GM21381 (cell line): ENCODE measurements around the gene ZBTB9.

Experiments used
- ATAC-seq: cut with Tn5 transposase; IDR thresholded peaks from one replicate; pipeline ENCODE4 v1.9.1; 2021; ENCODE audit warnings: mild to moderate bottlenecking, moderate library complexity; ENCODE audit not compliant: unreplicated experiment

Gene ZBTB9

DNA sequence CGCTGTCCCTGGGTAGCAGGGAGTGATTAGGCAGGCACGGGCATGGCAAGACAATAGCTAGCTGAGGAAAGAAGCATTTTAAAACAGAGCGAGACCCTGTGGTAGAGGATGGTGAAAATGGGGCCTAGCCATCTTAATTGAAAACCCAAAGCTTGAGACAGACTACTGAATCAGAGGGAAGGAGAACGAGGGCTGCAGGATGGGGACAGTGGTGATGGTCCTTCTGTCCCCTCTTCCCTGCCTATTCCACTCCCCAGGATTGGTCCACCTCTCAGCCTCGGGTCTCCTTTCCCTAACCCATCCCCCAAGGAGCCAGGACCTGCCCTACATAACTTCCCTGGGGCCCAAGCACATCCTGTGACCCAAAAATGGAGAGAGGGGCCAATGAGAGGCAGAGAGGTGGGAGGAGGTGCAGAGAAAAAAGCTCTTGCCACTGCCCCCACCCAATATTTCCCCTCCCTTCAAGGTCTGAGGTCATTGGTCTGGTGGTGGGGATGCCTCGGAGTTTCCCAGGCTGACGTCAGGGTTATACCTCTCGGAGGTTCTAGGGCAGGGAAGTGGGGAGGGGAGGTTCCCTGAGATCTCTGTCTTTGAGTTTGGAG is 35.6 kb upstream of the ZBTB9 start:
- no peak for ATAC-seq

GRCh38 chr6:33419580-33420490 is 34.5 kb upstream of the ZBTB9 start, which contains the start of gene SYNGAP1:
SYNGAP1 (plus strand) TSS chr6:33420065; CDS start chr6:33420265, 200 bp downstream.
- ATAC-seq = no peak

GRCh38 chr6:33420491-33421343 is 33.7 kb upstream of the ZBTB9 start:
- ATAC-seq = no peak

DNA sequence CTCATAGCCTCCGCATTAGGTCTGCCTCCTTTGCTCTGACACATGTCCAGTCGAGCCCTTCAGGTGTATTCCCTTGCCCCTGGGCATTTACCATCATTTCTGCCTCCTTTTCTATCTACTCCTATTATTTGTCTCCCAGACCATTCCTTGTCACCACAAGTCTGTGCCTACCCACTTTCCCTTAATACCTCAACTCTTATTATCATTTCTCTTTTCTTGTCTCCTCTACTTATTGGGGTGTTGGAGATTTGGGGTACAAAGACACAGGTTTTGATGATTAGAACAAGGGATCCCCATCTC is 33.1 kb upstream of the ZBTB9 start:
- no peak for ATAC-seq

GRCh38 chr6:33423777-33424176 is 30.6 kb upstream of the ZBTB9 start:
- ATAC-seq = no peak

GRCh38 chr6:33424855-33425667 is 29.3 kb upstream of the ZBTB9 start:
- ATAC-seq = no peak

DNA sequence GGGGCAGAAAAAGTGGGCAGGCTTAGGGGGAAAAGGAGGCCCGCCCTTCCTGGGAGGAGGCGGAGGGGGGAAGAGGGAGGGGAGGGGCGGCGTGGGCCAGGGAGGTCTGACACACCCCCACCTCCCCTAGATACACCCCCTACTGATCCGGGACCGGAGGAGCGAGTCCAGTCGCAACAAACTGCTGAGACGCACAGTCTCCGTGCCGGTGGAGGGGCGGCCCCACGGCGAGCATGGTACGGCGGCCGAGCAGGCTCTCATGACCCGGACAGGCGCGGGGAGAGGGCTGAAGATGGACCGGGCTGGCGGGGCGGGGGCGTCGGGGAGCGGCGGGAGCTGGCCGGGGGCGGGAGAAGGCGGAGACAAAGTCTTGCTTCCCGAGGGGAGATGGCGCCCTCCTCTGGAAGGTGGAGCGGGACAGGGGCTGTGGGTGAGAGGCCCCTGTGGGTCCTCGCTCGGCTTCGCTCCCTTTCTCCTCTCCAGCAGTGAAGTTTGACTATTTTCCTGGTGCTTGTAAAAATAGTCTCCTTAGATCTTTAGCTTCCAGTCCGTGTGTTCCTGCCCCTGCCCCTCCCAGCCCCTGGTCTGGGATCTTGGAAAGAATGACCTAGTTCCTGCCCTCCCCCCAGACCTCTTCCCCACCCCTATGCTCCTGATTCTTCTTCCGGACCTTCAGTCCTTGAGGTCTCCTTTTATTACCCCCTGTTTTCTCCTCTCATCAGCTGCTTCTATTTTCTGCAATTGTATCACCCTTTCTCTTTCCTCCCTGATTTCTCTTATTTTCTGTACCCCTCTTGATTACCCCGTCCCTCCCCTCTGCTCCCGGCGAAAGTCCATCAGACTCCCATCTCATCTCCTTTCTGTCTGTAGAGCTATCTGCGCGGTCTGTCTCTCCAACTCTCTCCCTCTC is 28.5 kb upstream of the ZBTB9 start:
- peak; percentile 34 for ATAC-seq

- ATAC-seq = no peak
These were observed 27.5 kb upstream of the ZBTB9 start for GRCh38 chr6:33426590-33427511.

DNA sequence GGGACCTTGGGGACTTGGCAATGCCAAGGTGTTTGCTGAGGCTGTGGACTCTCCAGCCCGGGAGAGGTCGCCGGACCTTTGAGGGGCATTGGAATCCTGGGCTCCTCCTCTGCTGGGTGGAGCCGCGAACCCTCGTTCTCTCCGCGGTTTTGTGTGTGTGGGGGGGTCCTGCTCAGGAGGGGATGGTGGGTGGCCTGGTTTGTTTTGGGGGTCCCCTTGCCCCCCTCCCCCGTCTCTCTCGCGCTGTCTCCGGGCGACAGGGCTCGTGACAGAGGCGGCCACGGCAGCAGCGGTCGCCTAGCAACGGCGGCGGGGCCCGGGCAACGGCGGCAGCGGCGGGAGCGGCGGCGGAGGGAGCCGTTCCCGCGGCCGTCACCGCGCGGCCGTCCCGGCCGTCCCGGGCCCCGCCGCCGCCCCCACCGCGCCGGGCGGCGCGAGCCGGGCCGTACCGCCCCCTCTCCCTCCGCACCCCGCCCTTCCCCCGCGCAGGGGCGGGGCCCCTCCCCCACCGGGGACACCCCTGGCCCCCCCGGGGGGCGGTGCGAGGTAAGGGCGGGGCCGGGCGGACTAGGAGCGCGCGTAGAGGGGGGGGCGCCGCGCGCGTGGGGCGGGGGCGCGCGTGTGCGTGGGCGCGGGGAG is 26.7 kb upstream of the ZBTB9 start:
- ATAC-seq = no peak

DNA sequence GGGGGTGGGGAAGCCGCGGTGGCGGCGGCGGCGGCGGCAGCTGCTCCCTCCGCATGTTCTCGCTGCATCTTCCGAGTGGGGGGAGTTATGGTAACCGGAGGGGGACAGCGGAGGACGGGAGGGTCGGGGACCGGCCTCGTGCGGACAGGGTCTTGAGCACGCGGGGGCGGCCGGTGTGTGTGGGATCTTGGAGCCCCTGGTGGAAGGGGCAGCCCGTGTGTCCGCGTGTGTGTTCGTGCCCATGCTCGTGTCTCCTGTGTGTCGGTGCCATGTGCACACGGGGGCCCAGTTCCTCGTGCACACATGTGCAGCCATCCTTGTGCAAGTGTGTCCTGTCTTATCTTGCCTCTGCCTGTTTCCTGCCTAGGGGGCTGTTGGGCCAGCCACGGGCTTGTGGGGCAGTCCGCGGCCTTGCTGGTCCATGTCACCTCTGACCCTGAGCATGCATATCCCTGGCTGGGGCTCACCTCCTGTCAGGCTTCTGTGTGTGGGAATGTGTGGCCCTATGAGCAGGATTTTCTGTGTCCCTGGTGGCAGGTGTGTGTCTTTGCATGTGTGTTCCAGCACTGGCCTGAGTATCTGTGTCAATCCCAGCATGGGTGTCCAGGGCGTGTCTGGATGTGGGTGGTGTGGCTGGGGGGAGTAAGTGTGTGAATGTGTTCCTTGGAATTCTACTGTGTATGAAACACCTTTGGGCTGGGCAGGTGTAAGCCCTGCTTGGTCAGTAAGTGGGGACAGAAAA is 26.0 kb upstream of the ZBTB9 start:
- ATAC-seq = no peak

GRCh38 chr6:33428966-33429749 is 25.2 kb upstream of the ZBTB9 start:
- no peak for ATAC-seq

DNA sequence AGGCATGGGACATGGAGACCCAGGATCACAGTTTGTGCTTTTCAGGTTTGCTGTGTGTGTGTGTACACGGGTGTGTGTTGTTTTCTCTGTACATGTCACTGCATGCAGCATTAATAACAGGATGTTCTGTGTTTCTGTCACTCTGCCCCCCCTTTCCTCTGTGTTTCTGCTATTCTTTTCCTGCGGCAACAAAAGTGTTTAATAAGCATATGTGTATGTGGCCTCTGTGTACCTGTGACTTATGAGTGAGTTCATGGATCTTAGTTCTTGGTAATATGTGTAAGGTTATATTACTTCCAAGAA is 24.7 kb upstream of the ZBTB9 start:
- no peak for ATAC-seq

GRCh38 chr6:33430334-33430733 is 24.0 kb upstream of the ZBTB9 start:
- ATAC-seq = no peak

DNA sequence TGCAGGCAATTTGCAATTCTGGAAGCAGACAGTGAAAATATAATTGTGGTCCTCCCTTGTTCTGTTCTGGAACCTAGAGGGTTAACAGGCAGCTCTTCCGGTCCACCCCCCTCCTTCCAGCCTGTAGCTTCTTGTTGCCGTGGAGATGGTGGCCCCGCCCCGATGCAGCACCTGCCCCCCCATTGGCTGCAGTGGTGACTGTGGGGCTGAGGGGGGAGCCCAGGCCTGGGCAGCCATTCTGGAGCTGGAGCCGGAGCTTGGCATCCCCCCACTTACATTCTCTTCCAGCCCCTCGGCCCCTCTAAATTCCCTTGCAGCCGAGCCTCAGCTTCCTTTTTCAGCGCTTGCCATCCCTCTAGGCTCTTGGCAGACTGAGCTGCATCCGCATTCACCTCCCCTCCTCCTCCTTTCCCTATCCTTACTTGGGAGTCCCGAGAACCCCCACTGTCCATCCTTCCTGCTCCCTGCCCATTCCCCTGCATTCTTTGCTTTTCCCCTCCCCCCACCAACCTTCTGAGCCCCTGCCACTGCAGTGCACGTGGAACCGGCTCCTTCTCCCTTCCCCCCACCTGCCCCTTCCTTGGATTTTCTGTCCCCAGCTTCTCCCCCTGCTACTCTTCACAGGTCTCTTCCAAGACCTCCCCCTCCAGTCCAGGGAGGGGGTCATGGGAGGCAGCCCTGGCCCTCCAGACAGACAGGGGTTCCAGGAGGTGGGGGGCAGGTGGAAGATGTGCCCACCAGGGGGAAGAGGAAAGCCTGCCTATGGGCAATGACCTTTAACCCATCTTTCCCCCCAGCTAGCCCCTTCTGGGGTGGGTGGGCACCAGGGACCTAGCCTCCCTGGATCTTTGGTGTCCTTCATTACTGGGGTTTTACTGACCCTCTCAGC is 23.1 kb upstream of the ZBTB9 start:
- ATAC-seq = no peak

GRCh38 chr6:33431880-33432541 is 22.4 kb upstream of the ZBTB9 start:
- ATAC-seq = no peak
